ENCODE data around the gene TBCE.

DNA sequence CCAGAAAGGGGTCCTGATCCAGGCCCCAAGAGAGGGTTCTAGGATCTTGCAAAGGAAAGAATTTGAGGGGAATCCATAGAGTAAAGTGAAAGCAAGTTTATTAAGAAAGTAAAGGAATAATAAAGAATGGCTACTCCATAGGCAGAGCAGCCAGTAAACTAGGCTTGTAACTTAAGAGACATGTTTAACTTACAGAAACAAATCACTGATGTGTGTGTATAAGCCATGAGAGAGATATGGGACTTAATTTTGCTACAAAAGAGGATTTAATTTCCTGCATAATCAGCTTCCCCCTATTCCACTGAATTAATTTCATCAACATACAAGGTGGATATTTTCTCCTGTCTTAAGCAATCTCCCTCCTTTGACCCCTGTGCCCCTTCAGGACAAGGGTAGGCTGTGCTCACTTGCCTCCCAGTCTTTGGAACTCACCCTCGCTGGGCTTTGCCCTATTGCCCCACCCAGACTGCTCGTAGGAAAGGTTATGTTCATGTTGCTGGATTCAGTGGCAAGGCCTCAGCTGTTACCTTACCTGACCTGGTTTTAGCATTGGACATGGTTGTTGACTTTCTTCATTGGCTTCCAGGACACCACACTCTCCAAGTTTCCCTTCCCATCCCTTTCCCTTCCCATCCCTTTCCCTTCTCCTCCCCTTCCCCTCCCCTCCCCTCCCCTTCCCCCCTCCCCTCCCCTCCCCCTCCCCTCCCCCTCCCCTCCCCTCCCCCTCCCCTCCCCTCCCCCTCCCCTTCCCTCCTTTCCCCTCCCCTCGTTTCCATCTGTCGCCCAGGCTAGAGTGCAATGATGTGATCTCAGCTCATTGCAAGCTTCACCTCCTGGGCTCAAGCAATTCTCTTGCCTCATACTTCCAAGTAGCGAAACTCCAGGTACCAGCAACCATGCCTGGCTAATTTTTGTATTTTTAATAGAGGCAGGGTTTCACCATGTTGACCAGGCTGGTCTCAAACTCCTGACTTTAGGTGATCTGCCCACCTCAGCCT lies 44.6 kb downstream of the TBCE start:
- TF ChIP-seq, protein P1, sequence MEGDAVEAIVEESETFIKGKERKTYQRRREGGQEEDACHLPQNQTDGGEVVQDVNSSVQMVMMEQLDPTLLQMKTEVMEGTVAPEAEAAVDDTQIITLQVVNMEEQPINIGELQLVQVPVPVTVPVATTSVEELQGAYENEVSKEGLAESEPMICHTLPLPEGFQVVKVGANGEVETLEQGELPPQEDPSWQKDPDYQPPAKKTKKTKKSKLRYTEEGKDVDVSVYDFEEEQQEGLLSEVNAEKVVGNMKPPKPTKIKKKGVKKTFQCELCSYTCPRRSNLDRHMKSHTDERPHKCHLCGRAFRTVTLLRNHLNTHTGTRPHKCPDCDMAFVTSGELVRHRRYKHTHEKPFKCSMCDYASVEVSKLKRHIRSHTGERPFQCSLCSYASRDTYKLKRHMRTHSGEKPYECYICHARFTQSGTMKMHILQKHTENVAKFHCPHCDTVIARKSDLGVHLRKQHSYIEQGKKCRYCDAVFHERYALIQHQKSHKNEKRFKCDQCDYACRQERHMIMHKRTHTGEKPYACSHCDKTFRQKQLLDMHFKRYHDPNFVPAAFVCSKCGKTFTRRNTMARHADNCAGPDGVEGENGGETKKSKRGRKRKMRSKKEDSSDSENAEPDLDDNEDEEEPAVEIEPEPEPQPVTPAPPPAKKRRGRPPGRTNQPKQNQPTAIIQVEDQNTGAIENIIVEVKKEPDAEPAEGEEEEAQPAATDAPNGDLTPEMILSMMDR (conservative IDR thresholded peaks at IDR 0.05 in 1 of 2, IDR thresholded peaks at IDR 0.05 in 1 of 2; ENCODE audit: extremely low read depth in 1 of 2, insufficient read depth in 1 of 2, low read depth in 1 of 2, low read length in 2 of 2) = no peak
- no peak for TF ChIP-seq EZH2 (IDR thresholded peaks at IDR 0.05; ENCODE audit: borderline replicate concordance, low read length)
